Measurements from ENCODE around the gene HAVCR1.
A peak's percentile ranks its signal among the peaks of the same experiment; 100 is the strongest.
"Not testable (repeated sequence)": the region's sequence is repeated elsewhere in the genome, so short reads cannot be mapped to it uniquely, and the experiment has no call there.

The HAVCR1 gene

GRCh38 chr5:157050050-157050449 is 8.9 kb downstream of the HAVCR1 start:
- Histone ChIP-seq H3K36me3 (ENCODE audit: control insufficient read depth in 1 of 2, insufficient read depth in 2 of 2, low read depth in 1 of 2, low read length in 2 of 2) (peaks cover 0 to 3% of the 10 kb centered on the region in 2 experiments), H2AK5ac (ENCODE audit: low read length, severe bottlenecking) (peak overlapping the region; percentile 99), H2BK12ac (ENCODE audit: low read length in 2 of 2) (peak overlapping the region; percentile 49 to 83), H3K4me3 (ENCODE audit: insufficient read depth in 1 of 2, low read depth in 1 of 2, low read length in 2 of 2) (no peak overlapping the region), H2BK15ac (ENCODE audit: low read depth, poor library complexity, severe bottlenecking) (no peak overlapping the region), H3K4me2 (ENCODE audit: low read length, poor library complexity, severe bottlenecking) (no peak overlapping the region), H3K4ac (ENCODE audit: low read depth in 1 of 2, low read length in 2 of 2) (no peak overlapping the region), H3K23ac (ENCODE audit: low read length in 2 of 2) (no peak overlapping the region), H3K27ac (ENCODE audit: low read length, poor library complexity, severe bottlenecking) (peak overlapping the region; percentile 100), H2AFZ (ENCODE audit: low read depth, low read length) (no peak overlapping the region), H3K18ac (ENCODE audit: low read depth in 1 of 2, low read length in 2 of 2) (peak overlapping the region; percentile 76 to 78), H2BK120ac (ENCODE audit: low read depth, low read length) (no peak overlapping the region), H3K14ac (ENCODE audit: low read length in 2 of 2) (no peak overlapping the region), H3K27me3 (ENCODE audit: control insufficient read depth in 1 of 2, insufficient read depth in 1 of 2, low read length in 2 of 2) (no peaks in the 10 kb centered on the region), H3K79me1 (replicated peaks; ENCODE audit: low read length, poor library complexity, severe bottlenecking) (no peaks in the 10 kb centered on the region), H3K4me1 (ENCODE audit: control insufficient read depth, insufficient read depth, low read depth, low read length) (peaks cover 10% of the 10 kb centered on the region), H4K91ac (ENCODE audit: low read length) (peak overlapping the region; percentile 84), H2BK5ac (ENCODE audit: low read depth, low read length, poor library complexity, severe bottlenecking) (peak overlapping the region; percentile 100), H4K8ac (ENCODE audit: low read length) (peak overlapping the region; percentile 85), H3K9ac (ENCODE audit: low read length) (no peak overlapping the region), H3K9me3 (ENCODE audit: control insufficient read depth, low read length) (no peaks in the 10 kb centered on the region)
- WGBS: 20% methylated on average over 5 of the region's 5 CpGs
- DNase-seq: no peak

GRCh38 chr5:157049605-157050004 is 9.3 kb downstream of the HAVCR1 start:
- whole genome bisulfite sequencing: 0% methylated on average over 1 of the region's 1 CpG
- Histone ChIP-seq H4K91ac (ENCODE audit: low read length) (no peak overlapping the region), H3K14ac (ENCODE audit: low read length in 2 of 2) (no peak overlapping the region), H3K36me3 (ENCODE audit: control insufficient read depth in 1 of 2, insufficient read depth in 2 of 2, low read depth in 1 of 2, low read length in 2 of 2) (peaks cover 0 to 3% of the 10 kb centered on the region in 2 experiments), H3K4ac (ENCODE audit: low read depth in 1 of 2, low read length in 2 of 2) (no peak overlapping the region), H2BK120ac (ENCODE audit: low read depth, low read length) (no peak overlapping the region), H3K4me3 (ENCODE audit: insufficient read depth in 1 of 2, low read depth in 1 of 2, low read length in 2 of 2) (no peak overlapping the region), H3K9me3 (ENCODE audit: control insufficient read depth, low read length) (no peaks in the 10 kb centered on the region), H2AFZ (ENCODE audit: low read depth, low read length) (no peak overlapping the region), H4K8ac (ENCODE audit: low read length) (no peak overlapping the region), H2BK5ac (ENCODE audit: low read depth, low read length, poor library complexity, severe bottlenecking) (peak overlapping the region; percentile 100), H3K79me1 (replicated peaks; ENCODE audit: low read length, poor library complexity, severe bottlenecking) (no peaks in the 10 kb centered on the region), H3K4me1 (ENCODE audit: control insufficient read depth, insufficient read depth, low read depth, low read length) (peaks cover 10% of the 10 kb centered on the region), H3K4me2 (ENCODE audit: low read length, poor library complexity, severe bottlenecking) (no peak overlapping the region), H2BK15ac (ENCODE audit: low read depth, poor library complexity, severe bottlenecking) (no peak overlapping the region), H3K27ac (ENCODE audit: low read length, poor library complexity, severe bottlenecking) (peak overlapping the region; percentile 100), H3K27me3 (ENCODE audit: control insufficient read depth in 1 of 2, insufficient read depth in 1 of 2, low read length in 2 of 2) (no peaks in the 10 kb centered on the region), H2AK5ac (ENCODE audit: low read length, severe bottlenecking) (peak overlapping the region; percentile 99), H3K9ac (ENCODE audit: low read length) (no peak overlapping the region), H3K23ac (ENCODE audit: low read length in 2 of 2) (no peak overlapping the region), H3K18ac (ENCODE audit: low read depth in 1 of 2, low read length in 2 of 2) (peak overlapping the region in 1 of 2 experiments; percentile 78), H2BK12ac (ENCODE audit: low read length in 2 of 2) (peak overlapping the region in 1 of 2 experiments; percentile 49)
- peak; percentile 78 for DNase-seq

- H4K91ac ChIP-seq (ENCODE audit: low read length): no peak overlapping the region
- H3K9me3 ChIP-seq (ENCODE audit: control insufficient read depth, low read length): no peaks in the 10 kb centered on the region
- no peak overlapping the region for H3K9ac ChIP-seq (ENCODE audit: low read length)
- peak; percentile 70 for DNase-seq
- H2AK5ac ChIP-seq (ENCODE audit: low read length, severe bottlenecking): peak overlapping the region; percentile 99
- H2BK120ac ChIP-seq (ENCODE audit: low read depth, low read length): no peak overlapping the region
- peak overlapping the region in 1 of 2 experiments; percentile 85 for H2BK12ac ChIP-seq (ENCODE audit: low read length in 2 of 2)
- no peak overlapping the region for H3K4me2 ChIP-seq (ENCODE audit: low read length, poor library complexity, severe bottlenecking)
- peak overlapping the region; percentile 60 for H4K8ac ChIP-seq (ENCODE audit: low read length)
- peak overlapping the region; percentile 48 to 73 for H3K18ac ChIP-seq (ENCODE audit: low read depth in 1 of 2, low read length in 2 of 2)
- H3K23ac ChIP-seq (ENCODE audit: low read length in 2 of 2): no peak overlapping the region
- H2BK15ac ChIP-seq (ENCODE audit: low read depth, poor library complexity, severe bottlenecking): peak overlapping the region; percentile 80
- no peaks in the 10 kb centered on the region for H3K27me3 ChIP-seq (ENCODE audit: control insufficient read depth in 1 of 2, insufficient read depth in 1 of 2, low read length in 2 of 2)
- H3K27ac ChIP-seq (ENCODE audit: low read length, poor library complexity, severe bottlenecking): peak overlapping the region; percentile 63
- H3K4me3 ChIP-seq (ENCODE audit: insufficient read depth in 1 of 2, low read depth in 1 of 2, low read length in 2 of 2): no peak overlapping the region
- WGBS: 42% methylated on average over 2 of the region's 5 CpGs
- H3K4me1 ChIP-seq (ENCODE audit: control insufficient read depth, insufficient read depth, low read depth, low read length): peaks cover 10% of the 10 kb centered on the region
- no peak overlapping the region for H2AFZ ChIP-seq (ENCODE audit: low read depth, low read length)
- H2BK5ac ChIP-seq (ENCODE audit: low read depth, low read length, poor library complexity, severe bottlenecking): peak overlapping the region; percentile 76
- peaks cover 2% of the 10 kb centered on the region for H3K79me1 ChIP-seq (replicated peaks; ENCODE audit: low read length, poor library complexity, severe bottlenecking)
- H3K4ac ChIP-seq (ENCODE audit: low read depth in 1 of 2, low read length in 2 of 2): peak overlapping the region in 1 of 2 experiments; percentile 56
- H3K14ac ChIP-seq (ENCODE audit: low read length in 2 of 2): peak overlapping the region in 1 of 2 experiments; percentile 41
- peaks cover 0 to 3% of the 10 kb centered on the region in 2 experiments for H3K36me3 ChIP-seq (ENCODE audit: control insufficient read depth in 1 of 2, insufficient read depth in 2 of 2, low read depth in 1 of 2, low read length in 2 of 2)
Measured at GRCh38 chr5:157047898-157048297, 11.0 kb downstream of the HAVCR1 start.

- not testable (repeated sequence) for H2BK120ac ChIP-seq (ENCODE audit: low read depth, low read length); H3K36me3 ChIP-seq (ENCODE audit: control insufficient read depth in 1 of 2, insufficient read depth in 2 of 2, low read depth in 1 of 2, low read length in 2 of 2); H3K9me3 ChIP-seq (ENCODE audit: control insufficient read depth, low read length); H3K27me3 ChIP-seq (ENCODE audit: control insufficient read depth in 1 of 2, insufficient read depth in 1 of 2, low read length in 2 of 2); H2AFZ ChIP-seq (ENCODE audit: low read depth, low read length); H3K79me1 ChIP-seq (replicated peaks; ENCODE audit: low read length, poor library complexity, severe bottlenecking); H3K4ac ChIP-seq (ENCODE audit: low read depth in 1 of 2, low read length in 2 of 2); H3K4me3 ChIP-seq (ENCODE audit: insufficient read depth in 1 of 2, low read depth in 1 of 2, low read length in 2 of 2); H2BK15ac ChIP-seq (ENCODE audit: low read depth, poor library complexity, severe bottlenecking); H3K9ac ChIP-seq (ENCODE audit: low read length); H3K4me1 ChIP-seq (ENCODE audit: control insufficient read depth, insufficient read depth, low read depth, low read length); H3K14ac ChIP-seq (ENCODE audit: low read length in 2 of 2); H4K91ac ChIP-seq (ENCODE audit: low read length); DNase-seq; H4K8ac ChIP-seq (ENCODE audit: low read length); H3K23ac ChIP-seq (ENCODE audit: low read length in 2 of 2); H3K4me2 ChIP-seq (ENCODE audit: low read length, poor library complexity, severe bottlenecking)
- Histone ChIP-seq H3K27ac (ENCODE audit: low read length, poor library complexity, severe bottlenecking) (peak overlapping the region; percentile 90), H3K18ac (ENCODE audit: low read depth in 1 of 2, low read length in 2 of 2) (peak overlapping the region in 1 of 2 experiments; percentile 48), H2BK5ac (ENCODE audit: low read depth, low read length, poor library complexity, severe bottlenecking) (peak overlapping the region; percentile 79), H2AK5ac (ENCODE audit: low read length, severe bottlenecking) (peak overlapping the region; percentile 99), H2BK12ac (ENCODE audit: low read length in 2 of 2) (peak overlapping the region in 1 of 2 experiments; percentile 25)
- 90% methylated on average over 4 of the region's 4 CpGs for WGBS
Measured at GRCh38 chr5:157047016-157047415, 11.9 kb downstream of the HAVCR1 start.

Data from mesenchymal stem cell (in vitro differentiated cells and primary cell).